Activated CD8-positive, alpha-beta memory T cell treated with anti-CD3 and anti-CD28 coated beads for 48 hours (primary cell): ENCODE data around the gene PARVA.
"Not testable (repeated sequence)": the region's sequence is repeated elsewhere in the genome, so short reads cannot be mapped to it uniquely, and the experiment has no call there.

Experiments used
- DNase-seq, 3 experiments: peaks; one replicate each; pipeline ENCODE4 v3.0.0-alpha.2; 2020; ENCODE audit warnings: low read depth in 2 of 3, low spot score in 2 of 3

Gene PARVA, protein sequence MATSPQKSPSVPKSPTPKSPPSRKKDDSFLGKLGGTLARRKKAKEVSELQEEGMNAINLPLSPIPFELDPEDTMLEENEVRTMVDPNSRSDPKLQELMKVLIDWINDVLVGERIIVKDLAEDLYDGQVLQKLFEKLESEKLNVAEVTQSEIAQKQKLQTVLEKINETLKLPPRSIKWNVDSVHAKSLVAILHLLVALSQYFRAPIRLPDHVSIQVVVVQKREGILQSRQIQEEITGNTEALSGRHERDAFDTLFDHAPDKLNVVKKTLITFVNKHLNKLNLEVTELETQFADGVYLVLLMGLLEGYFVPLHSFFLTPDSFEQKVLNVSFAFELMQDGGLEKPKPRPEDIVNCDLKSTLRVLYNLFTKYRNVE

DNA sequence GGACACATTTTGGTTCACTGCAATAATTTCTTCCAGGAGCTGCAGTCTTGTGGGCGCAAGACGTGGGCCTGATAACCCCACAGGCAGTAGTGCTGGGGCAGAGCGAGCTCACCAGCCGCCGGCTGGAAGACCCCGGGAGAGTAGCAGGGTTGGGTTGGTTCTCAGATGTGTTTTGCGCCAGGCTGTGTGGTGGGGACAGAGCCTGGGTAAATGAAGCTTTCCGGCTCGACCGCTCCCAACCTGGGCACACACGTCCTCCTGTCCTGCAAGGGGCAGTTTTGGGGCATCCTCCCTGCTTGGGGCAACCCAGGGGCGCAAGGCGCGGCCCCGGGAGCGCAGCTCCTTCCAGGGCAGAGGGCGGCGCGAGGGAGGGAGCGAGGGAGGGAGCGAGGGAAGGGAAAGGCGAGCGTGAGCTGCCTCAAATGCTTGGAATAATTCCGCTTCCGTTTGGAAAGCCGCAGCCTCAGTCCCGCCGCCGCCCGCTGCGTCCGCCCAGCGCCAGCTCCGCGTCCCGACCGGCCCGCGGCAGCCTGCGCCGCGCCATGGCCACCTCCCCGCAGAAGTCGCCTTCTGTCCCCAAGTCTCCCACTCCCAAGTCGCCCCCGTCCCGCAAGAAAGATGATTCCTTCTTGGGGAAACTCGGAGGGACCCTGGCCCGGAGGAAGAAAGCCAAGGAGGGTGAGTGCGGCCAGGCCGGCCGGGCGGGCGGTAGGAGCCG lies at the start of gene PARVA:
Gene PARVA (plus strand): TSS at position 466 of the 718 bp plus-strand sequence. CDS start 77 bp downstream, at position 543.
- DNase-seq = no peak

DNA sequence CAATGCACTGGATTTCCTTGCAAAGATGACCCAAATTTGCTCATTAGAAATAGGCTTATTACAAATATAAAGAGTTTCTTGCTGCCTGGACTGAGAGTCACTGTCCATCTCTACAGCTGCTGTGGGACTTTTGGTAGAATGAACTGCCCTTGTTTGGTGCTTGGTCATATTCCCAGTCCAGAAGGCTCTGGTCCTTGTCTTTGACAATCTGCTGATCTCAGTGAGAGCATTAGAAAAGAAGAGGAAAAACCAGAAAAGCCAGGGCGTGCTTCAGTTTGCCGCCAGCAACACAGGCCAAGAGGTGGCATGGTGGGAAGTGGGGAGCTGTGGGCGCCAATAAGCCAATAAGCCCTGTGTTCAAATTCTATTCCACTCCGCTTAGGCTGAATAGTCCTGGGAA lies 48.2 kb upstream of the PARVA start:
- DNase-seq = no peak

DNA sequence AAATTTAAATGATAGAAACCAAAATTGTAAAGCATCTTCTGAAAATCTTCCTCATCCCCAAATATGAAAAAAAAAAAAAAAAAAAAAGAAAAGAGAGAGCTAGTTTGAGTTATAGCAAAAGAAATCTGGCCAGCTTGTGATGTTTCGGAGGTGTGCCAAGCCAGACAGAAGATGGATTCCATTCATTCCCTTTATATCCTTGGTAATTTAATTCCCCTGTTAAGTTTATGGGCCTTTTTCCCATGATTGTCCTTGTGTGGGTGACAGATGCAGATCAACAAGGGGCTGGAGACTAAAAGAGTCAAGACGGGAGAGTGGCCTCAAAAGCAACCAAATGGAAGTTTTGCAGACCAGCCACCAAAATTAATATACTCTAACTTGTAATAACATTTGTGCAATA lies 47.6 kb upstream of the PARVA start:
- DNase-seq = no peak

DNA sequence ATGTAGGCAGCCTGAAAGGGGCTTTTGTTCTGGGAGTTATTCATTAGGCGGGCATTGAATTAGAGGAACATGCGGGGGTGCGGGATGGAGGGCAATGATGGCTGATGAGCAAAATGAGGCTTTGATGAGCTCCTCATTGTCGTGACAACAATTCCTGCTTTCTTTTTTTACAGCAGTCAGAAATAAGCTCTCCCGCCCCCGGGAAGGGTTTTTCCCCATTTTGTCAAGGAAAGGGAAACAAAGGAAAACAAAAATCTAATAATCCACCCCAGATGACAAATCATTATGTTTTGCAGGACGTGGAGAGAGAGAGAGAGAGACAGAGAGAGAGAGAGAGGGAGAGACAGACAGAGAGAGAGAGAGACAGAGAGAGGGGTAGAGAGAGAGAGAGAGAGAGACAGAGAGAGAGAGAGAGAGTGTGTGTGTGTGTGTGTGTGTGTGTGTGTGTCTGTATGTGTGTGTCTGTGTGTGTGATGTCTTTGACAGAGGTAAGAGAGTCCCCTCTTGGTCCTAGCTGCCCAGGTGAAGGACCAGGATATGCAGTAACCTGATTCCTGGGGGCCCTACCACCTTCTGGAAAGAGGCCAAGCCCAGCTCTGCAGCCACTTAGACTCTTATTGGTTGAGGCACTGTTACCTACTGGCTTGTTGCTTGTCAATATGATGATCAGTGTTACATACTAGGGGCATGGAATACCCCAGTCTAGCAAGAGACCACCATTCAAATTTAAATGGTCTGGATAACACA lies 46.7 kb upstream of the PARVA start:
- DNase-seq = no peak

DNA sequence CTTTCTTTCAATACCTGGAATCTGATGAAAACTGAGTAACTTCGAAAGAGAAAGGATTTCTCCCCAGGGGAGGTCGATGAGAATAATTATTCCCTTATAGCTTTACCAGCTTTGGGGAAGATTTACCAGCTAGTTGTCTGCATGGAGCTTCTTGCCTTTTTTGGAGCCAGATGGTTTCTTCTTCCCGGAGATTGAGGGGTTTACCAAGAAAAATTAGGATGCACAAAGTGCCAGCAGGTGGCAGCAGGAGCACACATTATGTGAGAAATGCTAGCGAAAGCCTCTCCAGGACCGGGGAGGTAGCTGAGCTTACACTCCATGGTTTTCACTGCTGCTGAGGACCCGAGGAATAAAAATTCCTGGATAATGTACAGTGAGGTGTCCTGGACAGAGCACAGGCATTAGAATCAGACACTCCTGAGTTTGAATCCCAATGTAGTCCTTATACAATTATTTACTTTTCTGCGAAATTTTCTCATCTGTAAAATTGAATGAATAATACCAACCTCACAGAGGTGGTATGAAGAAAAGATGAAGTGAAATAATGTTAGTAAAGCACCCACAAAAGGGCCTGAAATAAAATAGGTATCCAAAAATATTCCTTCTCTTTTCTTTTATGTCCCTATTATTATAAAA lies 46.0 kb upstream of the PARVA start:
- DNase-seq = peak; percentile 18 to 36 (median 23)

DNA sequence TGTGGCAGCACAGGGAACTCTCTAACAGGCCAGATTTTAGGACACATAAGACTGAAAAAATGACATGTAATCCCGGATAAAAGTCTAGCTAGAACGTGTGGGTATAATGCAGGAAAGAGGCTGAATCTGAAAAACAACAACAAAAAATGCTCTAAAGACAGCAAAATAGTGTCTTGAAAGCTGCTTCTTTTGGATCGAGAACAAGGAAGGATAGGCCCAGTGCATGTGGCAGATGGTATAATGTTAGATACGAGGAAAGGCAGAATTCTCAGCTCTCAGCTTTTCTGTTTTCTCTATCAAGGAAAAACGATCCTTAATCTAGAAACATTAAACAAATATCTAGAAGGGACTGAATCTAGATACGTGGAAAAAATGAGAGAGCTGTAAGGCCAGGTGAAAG lies 33.8 kb upstream of the PARVA start:
- no peak for DNase-seq

DNA sequence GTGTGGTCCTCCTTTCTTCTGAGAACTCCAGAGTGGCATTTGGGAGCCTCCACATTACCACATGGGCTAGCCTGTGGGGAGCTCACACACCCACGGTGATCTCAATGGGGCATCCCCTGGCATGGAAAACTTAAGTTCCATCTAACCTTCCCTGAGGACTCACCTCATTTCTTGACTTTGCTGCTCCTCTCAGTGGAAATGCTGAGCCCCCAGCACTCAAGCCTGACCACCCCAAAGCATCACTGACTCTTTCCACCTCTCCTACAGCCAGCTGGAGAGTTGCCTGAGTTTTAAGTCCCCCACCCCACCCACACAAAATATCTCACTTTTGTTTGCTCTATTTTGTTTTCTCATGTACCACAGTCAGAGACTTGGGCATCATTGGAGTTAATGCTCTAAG lies 23.8 kb upstream of the PARVA start:
- DNase-seq = no peak

DNA sequence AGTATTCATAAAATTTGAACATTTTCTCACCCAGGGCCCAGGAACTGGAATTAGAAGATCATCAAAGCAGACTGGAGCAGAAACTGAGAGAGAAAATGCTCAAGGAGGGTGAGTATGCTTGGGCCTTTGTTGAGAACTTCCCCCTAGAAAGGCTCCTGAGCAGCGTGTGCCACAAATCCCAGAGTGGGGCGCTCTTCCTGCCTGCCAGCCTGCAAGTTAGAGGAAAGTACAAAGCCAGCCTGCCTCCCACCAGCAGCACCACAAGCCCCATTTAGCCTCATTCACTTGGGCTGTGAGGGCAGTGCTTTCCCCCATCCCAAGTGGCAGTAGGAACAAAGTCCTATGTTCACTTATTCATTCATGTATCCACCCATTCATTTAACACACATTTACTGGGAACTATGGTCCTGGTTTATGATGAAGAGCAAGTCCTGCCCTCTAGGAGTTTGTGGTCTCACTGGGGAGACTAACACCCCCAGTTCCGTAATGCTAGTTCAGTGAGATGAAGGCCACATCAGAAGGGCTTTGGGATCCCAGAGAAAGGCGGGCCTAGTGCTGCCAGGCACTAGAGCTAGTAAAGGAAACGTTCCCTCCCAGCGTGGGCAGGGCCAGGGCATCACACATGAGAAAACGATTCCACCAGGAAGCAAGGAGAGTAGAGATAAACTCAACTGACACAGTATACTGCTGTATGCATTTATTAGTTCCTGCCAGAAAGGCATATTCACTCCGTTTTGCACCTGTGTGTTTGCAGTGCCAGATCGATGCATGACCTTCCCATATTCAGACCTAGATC lies 22.4 kb upstream of the PARVA start:
- no peak for DNase-seq

DNA sequence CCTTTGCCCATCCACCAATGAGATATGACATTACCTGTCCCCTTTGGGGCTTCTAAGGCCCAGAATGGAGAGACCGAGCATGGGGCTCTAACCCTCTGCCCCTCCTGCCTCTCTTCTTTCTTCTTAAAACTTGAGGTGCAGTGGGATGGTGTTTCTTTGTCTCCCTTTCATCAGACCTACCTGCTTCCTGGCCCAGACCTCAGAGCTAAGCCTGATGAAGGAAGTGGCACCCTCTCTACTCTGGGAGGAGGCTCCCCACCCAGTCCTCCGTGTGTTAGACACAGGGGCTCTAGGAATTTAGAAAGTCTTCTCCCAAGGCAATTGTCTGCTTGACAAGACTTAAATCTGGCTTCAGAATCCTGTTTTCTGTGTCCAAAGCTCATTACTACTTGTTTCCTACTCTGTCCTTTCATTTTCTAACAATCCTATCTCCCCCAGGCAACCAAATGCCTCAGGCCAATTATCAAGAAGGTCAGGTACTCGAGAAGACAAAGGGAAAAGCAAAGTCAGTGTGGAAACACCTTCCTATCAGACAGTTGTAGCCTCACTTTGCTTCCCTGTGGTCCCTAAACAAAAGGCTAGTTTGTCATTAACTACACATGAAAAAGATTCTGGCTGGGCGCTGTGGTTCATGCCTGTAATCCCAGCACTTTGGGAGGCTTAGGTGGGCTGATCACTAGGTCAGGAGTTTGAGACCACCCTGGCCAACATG lies 20.3 kb upstream of the PARVA start:
- no peak for DNase-seq

DNA sequence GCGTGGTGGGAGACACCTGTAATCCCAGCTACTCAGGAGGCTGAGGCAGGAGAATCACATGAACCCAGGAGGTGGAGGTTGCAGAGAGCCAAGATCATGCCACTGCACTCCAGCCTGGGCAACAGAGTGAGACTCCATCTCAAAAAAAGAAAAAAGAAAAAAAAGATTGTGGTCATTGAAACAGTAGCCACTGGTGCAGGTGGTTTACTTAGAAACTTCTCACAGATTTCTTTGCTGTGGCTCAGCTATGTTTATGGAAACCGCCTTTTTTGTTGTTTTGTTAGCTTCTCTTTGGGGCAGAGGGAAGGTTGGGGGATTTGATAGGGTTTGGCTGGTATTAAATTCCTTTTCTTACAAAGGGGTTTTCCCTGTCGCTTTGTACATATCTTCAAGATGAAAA lies 19.7 kb upstream of the PARVA start:
- DNase-seq = not testable (repeated sequence)

DNA sequence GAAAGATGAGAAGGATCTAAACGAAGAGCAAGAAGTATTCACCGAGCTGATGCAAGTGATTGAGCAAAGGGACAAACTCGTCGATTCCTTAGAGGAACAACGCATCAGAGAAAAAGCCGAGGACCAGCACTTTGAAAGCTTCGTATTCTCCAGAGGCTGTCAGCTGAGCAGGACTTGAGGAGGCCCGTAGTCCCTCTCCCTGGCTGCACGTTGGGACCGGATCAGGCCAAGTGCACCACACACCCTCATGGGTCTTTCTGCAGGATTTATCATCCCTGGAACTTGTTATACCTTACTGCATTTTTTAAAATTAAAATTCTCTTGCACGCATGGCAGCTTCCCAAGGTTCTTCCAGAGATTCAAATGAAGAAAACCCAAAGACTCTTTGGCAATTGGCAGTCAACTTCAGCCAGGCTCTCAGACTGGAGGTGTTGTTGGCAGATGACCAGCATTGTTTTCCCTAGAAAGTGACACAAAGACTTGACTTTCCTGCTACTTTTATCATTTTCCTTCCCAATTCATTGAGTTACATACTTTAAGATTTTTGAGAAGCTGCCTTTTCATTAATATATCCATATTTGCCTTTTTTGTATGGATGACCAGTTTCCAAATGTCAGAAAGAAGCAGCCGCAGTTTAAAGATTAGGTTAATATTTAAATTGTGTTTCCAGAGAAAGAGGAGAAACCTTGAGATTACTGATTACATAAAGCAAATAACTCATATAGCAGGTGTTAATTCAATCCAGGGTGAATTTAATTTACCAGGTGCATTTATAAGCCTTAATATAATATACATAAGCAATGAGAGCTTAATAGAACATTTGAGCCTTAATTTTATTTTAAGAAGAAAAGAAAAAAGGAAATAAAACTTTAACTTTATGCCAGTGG lies 18.8 kb upstream of the PARVA start:
- DNase-seq = no peak

DNA sequence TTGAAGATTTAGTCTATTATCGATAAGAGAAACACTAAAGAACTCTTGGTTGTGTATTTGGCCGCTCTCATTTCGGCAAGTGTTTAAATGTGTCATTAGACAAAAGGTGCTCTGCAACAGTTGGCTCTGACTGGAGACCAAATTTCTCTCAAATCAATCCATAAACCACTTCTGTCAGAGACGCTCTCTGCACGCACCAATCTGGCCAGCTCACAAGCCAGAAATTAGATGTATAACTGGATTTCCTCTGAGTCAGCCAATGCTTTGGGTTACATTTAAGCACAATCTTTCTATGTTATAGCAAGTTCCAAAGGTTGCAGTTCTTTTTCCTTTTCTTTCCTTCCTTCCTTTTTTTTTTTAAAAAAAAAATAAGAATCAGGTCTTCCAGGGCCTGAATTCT lies 17.6 kb upstream of the PARVA start:
- no peak for DNase-seq

DNA sequence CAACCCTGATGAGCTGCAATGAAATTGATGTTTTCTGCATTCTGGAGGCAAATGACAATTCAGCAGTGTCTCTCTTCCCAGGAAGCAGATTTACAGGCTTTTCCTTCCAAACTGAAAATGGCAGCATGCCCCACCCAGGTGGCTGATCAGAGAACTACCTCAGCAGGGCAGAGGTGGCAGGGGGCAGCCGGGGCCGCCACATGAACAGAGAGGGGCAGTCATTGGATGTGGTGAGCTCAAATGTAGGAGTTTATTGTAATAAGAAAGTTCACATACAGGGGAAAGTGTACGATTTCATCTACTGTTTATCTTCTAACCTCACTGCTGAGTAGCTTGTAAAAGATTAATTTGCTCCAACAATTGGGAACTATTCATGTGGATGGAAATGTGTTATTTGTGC lies 15.7 kb upstream of the PARVA start:
- DNase-seq = no peak

DNA sequence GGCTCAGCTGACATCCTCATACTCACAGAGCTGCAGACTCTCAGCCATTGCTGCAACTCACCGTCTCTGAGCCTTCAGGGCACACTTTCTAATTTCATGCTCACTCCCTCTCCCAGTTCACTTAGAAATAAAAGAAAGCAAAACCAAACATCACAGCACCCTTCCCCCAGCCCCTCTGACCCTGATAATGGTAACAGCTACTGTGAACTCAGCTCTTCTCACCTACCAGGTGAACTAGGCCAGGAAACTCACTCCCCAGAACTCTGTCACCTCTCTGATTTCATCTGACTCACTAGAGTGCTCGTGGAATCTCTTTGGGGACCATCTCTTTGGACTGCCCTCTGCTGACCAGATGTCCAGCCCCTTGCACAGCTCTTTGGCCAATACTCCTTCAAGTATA lies 14.5 kb upstream of the PARVA start:
- DNase-seq = no peak

DNA sequence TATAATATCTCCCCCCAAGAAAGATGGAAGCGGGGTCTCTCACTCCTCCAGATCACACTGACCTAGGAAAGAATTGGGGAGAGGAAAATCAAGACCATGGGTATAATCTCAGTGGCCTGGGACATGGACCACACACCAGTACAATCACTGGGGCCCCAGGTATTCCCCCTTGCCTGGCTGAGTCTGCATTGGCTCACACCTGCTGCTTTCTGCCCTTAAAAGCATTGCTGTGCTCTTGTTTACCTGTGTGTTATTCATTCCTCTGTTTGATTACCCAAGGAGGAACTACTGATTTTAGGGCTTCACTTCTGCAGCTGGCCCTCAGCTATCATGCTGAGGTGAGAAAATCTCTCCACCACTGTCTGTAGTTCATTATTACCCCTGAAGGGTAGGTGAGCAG lies 14.0 kb upstream of the PARVA start:
- DNase-seq = no peak

DNA sequence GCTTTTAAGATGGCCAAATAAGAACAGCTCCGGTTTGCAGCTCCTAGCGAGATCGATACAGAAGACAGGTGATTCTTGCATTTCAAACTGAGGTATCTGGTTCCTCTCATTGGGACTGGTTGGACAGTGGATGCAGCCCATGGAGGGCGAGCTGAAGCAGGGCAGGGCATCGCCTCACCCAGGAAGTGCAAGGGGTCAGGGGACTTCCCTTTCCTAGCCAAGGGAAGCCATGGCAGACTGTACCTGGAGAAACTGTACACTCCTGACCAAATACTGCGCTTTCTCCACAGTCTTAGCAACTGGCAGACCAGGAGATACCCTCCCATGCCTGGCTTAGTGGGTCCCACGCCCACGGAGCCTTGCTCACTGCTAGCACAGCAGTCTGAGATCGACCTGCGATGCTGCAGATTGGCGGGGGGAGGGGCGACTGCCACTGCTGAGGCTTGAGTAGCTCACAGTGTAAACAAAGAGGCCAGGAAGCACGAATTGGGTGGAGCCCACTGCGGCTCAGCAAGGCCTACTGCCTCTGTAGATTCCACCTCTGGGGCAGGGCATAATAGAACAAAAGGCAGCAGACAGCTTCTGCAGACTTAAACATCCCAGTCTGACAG lies 11.3 kb upstream of the PARVA start:
- not testable (repeated sequence) for DNase-seq

DNA sequence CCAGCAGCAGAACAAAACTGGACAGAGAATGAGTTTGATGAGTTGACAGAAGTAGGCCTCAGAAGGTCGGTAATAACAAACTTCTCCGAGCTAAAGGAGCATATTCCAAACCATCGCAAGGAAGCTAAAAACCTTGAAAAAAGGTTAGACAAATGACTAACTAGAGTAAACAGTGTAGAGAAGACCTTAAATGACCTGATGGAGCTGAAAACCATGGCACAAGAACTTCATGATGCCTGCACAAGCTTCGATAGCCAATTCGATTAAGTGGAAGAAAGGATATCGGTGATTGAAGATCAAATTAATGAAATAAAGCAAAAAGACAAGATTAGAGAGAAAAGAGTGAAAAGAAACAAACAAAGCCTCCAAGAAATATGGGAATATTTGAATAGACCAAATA lies 10.3 kb upstream of the PARVA start:
- DNase-seq = not testable (repeated sequence)

DNA sequence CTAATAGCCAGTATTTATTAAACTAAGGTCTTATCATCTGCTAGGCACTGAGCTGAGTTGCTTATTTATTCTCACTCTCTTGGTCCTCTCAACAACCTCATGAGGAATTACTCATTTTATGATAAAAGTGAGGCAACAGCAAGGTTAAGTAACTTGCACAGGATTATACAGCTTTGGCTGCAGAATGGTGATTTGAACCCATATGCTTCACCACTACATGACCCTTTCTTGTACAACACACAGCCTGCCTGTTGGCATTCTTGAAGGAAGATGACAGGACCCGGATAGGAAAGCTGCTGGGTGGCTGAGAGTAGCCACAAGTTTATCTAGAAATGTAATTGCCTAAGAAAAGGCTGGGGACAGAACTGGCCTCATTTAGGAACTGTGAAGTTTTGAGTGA lies 5.3 kb upstream of the PARVA start:
- no peak for DNase-seq

DNA sequence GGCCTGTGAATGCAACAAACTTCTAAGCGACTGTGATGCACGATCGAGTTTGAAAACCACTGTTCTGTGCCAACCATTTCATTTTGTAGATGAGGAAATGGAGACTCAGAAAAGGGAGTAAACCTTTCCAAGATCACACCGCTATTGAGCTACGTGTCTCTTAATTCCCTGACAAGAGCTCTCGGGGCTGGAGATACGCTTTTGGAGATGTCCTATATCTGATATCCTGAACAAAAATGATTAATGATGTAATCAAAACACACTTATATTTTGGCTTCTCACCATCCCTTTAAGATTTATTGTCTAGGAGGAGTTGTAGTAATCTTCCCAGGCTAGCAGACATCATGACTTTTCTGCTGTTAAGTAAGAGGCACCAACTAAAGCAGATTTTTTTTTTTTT lies 1.7 kb upstream of the PARVA start:
- no peak for DNase-seq
